Renal pelvis (tissue), 4 donors: ENCODE data around the gene ATG101. TPM values are rescaled to one million over a fixed set of nuclear protein-coding genes. Genes with fewer than 3 reads are reported as not detected.

ENCODE experiments used
- DNase-seq: peaks from one replicate; pipeline ENCODE4 v3.0.0-alpha.2; 2013
- polyA plus RNA-seq, 3 donors: library from polyadenylated mRNA; unstranded; fragments of 120-200 nt; gene quantifications; one replicate each; pipeline ENCODE4 v1.2.1, GENCODE V29; 2013; ENCODE audit not compliant: insufficient read length in 3 of 3

The ATG101 gene
- polyA plus RNA-seq, 3 donors: 28.7 to 34.0 (median 30.1) TPM

- DNase-seq: no peak
These were observed 13.8 kb upstream of the ATG101 start for GRCh38 chr12:52055731-52056711.

DNA sequence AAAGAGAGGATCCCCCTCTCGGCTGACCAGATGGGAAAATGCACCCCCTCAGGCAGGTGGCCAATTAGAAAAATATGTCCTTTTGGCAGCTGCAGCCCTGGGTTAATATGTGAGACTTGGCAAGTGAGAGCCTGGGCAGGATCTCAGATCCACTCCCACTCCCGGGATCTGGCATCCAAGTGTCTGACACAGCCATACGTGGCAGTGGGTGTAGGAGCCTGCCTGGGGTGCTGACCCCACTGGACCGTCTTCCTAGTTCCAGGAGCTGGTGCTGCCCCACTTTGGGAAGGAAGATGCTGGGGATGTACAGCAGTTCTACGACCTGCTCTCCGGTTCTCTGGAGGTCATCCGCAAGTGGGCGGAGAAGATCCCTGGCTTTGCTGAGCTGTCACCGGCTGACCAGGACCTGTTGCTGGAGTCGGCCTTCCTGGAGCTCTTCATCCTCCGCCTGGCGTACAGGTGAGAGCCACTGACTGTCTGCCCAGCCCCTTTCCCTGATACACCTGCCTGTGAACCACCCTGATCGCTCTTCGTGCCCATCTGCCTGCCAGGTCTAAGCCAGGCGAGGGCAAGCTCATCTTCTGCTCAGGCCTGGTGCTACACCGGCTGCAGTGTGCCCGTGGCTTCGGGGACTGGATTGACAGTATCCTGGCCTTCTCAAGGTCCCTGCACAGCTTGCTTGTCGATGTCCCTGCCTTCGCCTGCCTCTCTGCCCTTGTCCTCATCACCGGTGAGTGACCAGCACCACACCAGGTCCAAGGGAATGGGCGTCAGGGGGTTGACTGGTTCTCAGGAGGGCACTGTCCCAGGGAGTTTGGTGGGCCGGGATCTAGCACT lies 12.8 kb upstream of the ATG101 start:
- no peak for DNase-seq

DNA sequence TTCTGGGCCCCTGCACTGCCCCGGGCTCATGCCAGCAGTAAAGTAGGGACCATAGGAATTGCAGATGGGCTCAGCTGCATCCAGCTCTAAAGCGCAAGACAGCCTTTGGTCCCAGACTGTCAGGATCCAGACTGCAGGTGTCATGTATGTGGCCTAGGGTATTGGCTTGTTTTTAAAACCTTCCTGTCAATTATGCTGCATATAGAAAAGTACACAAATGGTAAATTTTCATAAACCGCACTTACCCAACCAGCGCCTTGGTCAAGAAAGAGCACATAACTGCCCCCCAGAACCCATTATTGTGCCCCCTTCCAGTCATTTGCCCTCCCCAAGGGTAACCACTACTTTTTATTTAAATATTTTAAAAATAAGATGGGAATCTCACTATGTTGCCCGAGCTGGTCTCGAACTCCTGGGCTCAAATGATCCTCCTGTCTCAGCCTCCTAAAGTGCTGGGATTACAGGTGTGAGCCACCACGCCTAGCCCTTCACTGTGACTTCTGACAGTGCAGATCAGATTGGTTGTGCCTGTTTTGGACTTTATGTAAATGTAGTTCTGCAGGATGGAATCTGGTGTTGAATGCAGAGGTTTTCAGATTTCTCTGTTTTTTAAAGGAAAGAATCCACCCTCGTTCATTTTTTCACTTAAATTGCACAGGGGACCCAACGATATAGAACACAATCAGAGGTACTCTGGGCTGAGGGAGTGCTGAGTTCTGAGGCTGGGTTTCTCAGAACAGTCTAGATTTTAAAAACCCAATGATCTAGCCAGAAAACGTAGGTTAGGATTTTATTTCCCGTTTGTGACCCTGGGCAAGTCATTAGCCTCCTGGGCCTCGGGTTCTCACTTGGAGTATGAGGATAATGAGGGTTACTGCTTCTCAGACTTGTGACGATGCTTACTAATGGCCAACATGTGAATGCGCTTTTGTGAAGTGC lies 11.9 kb upstream of the ATG101 start:
- DNase-seq: no peak

DNA sequence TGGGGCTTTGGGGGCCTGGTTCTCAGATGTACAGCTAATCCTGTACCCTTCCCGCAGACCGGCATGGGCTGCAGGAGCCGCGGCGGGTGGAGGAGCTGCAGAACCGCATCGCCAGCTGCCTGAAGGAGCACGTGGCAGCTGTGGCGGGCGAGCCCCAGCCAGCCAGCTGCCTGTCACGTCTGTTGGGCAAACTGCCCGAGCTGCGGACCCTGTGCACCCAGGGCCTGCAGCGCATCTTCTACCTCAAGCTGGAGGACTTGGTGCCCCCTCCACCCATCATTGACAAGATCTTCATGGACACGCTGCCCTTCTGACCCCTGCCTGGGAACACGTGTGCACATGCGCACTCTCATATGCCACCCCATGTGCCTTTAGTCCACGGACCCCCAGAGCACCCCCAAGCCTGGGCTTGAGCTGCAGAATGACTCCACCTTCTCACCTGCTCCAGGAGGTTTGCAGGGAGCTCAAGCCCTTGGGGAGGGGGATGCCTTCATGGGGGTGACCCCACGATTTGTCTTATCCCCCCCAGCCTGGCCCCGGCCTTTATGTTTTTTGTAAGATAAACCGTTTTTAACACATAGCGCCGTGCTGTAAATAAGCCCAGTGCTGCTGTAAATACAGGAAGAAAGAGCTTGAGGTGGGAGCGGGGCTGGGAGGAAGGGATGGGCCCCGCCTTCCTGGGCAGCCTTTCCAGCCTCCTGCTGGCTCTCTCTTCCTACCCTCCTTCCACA lies 11.0 kb upstream of the ATG101 start:
- no peak for DNase-seq

- DNase-seq: no peak
These were observed 9.9 kb upstream of the ATG101 start for GRCh38 chr12:52059582-52060497.

DNA sequence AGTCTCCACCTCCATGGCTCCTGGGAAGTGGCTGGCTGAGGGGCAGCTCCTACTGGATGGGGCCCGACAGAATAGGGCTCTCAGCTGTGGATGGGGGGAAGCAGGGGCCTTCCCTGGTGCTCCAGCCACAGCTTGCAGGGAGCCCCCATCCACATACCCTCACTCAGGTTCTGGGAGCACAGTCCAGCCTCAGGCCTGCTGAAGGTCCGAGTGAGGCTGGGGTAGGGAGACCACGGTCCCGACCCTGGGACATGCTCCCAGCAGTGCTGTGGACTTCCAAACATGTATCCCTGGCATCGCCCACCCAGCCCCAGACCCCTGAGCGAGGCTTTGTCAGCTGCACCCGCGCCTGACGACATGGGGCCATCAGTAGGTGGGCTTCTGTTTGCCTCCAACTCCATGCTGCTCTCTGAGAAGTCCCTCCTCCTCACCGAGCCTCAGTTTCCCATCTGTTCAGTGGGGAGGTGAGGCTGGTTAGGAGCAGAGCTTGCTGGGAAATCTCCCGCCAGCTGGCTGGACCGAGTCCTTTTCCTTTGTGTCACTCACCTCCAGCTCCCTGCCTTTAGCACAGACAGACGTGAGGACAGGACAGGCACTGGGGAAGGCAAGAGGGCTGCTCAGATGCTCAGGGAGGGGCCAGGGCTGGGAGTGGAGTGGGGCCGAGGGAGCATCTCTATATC lies 9.1 kb upstream of the ATG101 start:
- no peak for DNase-seq

DNA sequence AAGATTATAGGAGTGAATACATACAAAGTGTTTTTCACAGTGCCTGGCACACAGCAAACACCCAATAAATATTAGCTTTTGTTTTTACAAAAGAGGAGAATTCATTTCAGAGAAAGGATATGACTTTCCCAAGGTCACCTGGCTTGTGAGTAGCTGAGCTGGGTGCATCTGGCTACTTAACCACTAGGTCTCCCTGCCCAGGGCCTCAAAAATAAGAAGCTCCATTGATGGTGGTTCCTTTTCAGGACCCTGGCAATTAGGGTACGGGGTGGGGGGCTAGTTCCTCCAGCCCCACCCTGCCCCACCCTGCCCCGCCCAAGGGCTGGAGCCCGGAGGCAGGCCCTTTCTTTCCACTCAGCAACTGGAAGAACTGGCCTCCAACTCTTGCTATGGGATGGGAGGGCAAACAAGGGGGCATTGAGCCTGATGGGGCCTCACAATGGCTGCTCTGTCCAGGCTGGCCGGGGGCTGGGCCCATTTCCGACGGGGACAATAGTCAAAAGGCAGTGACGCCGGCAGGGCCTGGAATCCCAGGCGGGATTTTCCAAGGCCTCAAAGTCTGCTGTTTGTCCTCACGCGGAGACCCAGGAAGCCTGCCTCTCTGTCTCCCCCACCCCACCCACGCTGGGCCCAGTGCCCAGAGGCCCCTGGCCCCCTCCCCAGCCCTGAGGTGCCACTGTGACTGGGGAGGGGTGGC lies 8.2 kb upstream of the ATG101 start:
- DNase-seq: no peak

DNA sequence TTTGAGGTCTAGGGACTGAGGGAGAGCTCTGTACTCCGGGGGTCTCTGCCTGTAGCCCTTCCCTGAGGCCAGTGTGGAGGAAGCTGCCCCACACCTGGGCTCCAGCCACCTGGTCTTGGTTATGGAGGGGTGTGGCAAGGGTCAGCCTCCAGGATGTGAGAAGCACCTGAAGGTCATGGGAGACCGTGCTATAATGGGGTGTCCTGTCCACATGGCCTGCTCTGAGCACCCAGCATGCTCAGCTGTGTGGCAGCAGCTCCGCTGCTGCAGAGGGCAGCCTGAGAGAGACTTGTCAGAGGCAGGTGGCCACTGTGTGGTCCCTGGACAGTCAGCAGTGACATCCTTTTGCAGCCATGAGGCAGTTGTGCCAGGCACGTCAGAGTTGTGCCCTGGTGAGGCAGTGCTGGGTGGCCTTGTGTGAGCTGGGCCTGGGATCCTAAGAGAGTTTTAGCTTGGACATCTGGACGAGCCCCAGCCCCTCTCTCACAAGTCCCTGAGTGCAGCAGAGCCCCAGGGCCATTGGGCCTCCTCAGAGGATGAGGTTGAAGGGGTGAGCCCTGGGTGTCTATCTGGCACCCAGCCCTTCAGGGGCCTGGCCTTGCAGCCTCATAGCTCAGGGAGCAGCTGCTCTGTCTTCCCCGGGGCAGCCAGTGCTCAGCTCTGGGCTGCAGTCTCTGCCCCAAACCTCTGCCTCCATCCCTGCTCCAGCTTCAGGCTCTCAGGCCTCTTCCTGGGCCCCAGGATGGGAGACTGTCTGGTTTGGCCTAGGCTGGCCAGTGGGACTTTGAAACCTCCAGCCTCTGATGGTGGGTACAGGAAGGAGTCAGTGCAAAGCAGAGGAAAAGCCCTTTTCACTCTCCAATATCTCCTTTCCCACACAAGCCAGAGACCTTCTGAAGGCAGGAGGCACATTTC lies 7.4 kb upstream of the ATG101 start:
- no peak for DNase-seq

DNA sequence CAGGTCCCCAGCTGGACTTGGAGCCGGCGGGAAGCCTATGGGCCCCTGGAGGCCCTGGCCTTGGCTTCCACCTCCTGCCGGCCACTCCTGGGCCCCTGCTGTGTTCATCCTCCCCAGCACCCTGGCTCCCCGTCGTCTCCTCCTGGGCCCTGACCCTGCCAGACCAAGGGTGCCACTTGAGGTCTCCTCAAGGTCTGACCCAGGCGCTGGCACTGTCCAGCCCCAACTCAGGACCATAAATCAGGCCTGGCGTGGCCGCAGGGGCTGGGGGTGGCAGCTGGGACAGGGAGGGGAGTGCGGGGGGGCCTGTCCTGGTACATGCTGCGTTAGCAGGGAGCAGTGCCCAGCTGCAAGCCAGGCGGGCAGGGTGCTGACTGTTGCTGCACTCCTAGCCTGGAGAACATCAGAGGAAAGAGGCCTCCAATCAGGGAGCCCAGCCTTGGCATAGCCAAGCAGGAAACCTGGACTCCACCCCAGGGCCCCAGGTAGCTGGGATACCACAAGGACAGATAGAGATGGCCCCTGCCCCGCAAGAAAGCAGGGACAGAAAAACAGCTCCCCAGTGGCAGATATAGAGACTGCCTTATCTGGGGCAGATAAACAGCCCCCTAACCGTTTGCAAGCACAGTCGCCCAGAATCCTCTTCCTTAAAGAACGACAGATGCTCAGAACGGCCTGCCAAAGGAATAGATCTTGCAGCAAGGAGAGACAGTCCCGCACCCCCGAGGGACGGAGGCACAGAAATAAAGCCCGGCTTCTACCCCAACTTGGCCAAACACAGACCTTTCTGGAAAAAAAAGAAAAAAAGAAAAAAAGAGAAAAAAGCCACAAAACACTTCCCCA lies 6.5 kb upstream of the ATG101 start:
- no peak for DNase-seq

- no peak for DNase-seq
These were observed 5.7 kb upstream of the ATG101 start for GRCh38 chr12:52063981-52064649.

- no peak for DNase-seq
These were observed 3.3 kb upstream of the ATG101 start for GRCh38 chr12:52066346-52067080.

- DNase-seq: no peak
These were observed 2.8 kb upstream of the ATG101 start for GRCh38 chr12:52067081-52067374.

DNA sequence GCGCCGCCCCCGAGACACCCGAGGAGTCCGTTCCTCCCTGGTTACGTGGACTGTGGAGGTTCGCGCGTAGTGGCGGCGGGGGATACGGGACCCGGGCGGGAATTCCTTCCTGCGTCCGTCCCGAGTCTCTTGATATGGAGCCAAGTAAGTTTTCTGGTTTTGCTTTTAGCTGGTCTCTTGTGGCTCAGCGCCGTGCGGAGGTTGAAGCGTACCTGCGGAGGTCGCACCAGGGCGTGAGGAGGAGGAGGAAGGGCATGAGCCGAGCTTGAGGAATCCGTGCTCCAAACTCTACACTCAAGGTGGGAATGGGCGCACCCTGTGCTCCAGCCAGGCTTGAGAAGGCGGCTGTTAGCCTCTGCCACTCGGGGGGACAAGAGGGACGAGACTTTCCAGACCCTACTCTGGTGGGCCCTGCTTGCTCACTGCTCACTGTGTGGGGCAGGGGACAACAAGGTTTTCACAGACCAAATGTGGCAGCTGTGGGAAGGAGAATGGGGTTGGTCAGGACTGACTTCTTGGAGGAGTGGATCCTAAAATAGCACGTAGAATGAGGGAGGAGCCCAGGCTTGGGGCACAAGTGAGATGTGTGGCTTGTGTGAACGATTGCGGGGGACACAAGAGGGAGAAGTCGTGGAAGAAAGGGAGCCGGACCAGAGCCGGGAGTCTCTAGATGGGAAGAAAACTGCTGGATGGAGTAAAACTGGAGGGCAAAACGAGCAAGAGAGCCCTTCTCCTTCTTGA lies 577 bp downstream of the ATG101 start:
- DNase-seq: no peak

DNA sequence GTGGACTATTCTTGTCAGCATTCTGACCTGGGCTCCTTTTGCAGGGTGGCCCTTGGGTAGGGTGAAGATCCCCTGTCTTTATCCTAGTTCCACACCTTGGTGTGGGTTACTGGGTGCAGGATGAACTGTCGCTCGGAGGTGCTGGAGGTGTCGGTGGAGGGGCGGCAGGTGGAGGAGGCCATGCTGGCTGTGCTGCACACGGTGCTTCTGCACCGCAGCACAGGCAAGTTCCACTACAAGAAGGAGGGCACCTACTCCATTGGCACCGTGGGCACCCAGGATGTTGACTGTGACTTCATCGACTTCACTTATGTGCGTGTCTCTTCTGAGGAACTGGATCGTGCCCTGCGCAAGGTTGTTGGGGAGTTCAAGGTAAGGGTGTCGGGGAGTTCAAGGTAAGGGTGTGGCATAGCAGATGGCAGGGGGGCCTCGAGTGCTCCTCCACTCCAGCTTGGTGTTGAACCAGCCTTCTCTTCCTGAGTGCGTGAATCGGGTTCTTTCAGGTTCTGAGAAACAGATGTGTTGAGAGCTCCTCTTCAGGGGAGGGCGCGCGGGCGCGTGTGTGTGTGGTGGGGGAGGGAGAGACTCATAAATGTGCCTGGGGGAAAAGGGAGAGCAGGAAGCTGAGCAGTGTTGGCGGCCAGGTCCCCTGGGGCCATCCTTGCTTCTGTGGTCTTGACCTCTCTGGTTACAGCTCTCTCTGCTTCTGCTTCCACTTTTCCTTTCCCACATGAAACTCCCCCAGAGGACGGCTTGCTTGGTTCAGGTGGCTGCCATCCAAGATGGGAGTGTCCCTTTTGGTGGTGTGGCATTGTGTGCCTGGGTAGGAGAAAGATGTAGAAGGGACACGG lies 4.0 kb downstream of the ATG101 start:
- DNase-seq: no peak
